Osteoblast (primary cell): Measurements from ENCODE around the gene AP1M2. TPM values are rescaled to one million over a fixed set of nuclear protein-coding genes. Genes with fewer than 3 reads are reported as not detected.

Experiments
- DNase-seq: peaks from one replicate; pipeline ENCODE4 v3.0.0; 2011; ENCODE audit warnings: low spot score, mixed read lengths; ENCODE audit not compliant: insufficient read length; ENCODE audit errors: missing footprints
- H2AFZ ChIP-seq: 2 replicates; pipeline ENCODE4 v1.6.0; 2011; ENCODE audit warnings: mild to moderate bottlenecking, low read length
- H3K27ac ChIP-seq: 2 replicates; pipeline ENCODE4 v1.5.1; 2011; ENCODE audit warnings: mild to moderate bottlenecking, low read depth, low read length, moderate library complexity
- H3K27me3 ChIP-seq: 2 replicates; pipeline ENCODE4 v1.6.0; 2012; ENCODE audit warnings: mild to moderate bottlenecking, control low read depth, inconsistent platforms, low read length, moderate library complexity; ENCODE audit not compliant: insufficient read depth
- H3K36me3 ChIP-seq: 2 replicates; pipeline ENCODE4 v1.5.1; 2011; ENCODE audit warnings: mild to moderate bottlenecking, low read length, control low read depth, moderate library complexity; ENCODE audit not compliant: insufficient read depth
- H3K4me1 ChIP-seq: 2 replicates; pipeline ENCODE4 v1.5.1; 2011; ENCODE audit warnings: mild to moderate bottlenecking, low read length, control low read depth, moderate library complexity; ENCODE audit not compliant: insufficient read depth
- H3K4me2 ChIP-seq: 2 replicates; pipeline ENCODE4 v1.6.0; 2011; ENCODE audit warnings: mild to moderate bottlenecking, low read length; ENCODE audit not compliant: insufficient read depth
- H3K4me3 ChIP-seq: fragments of 200-600 bp; sonication (generic); 3 replicates; pipeline ENCODE4 v1.5.1; 2012; ENCODE audit warnings: mild to moderate bottlenecking, low read length, inconsistent platforms; ENCODE audit not compliant: insufficient read depth
- H3K79me2 ChIP-seq: 2 replicates; pipeline ENCODE4 v1.6.0; 2012; ENCODE audit warnings: mild to moderate bottlenecking, low read length, control low read depth, inconsistent platforms; ENCODE audit not compliant: insufficient read depth
- H3K9me3 ChIP-seq: 2 replicates; pipeline ENCODE4 v1.5.1; 2011; ENCODE audit warnings: low read depth, low read length, control low read depth
- H4K20me1 ChIP-seq: 2 replicates; pipeline ENCODE4 v1.6.0; 2012; ENCODE audit warnings: mild to moderate bottlenecking, low read length, control low read depth; ENCODE audit not compliant: insufficient read depth
- CTCF ChIP-seq: IDR thresholded peaks from 2 replicates; pipeline ENCODE4 v1.5.1; 2011; ENCODE audit warnings: mild to moderate bottlenecking, low read depth, low read length, moderate library complexity; ENCODE audit errors: extremely low read depth
- small RNA-seq: library from RNA; depleted of rRNA; stranded (forward); fragments of <200 nt; gene quantifications from one replicate; pipeline ENCODE3, GENCODE V24; 2012
- total RNA-seq: library from RNA; depleted of rRNA; stranded (reverse); fragments of >200 nt; gene quantifications from 2 replicates; pipeline ENCODE4 v1.2.3, GENCODE V29; 2012

Gene AP1M2
- total RNA-seq, 1 donor: 0.72 TPM

GRCh38 chr19:10525636-10526035, 61.5 kb downstream of the AP1M2 start:
- H2AFZ ChIP-seq: no peak overlapping the region
- H3K4me3 ChIP-seq: no peak overlapping the region
- no peaks in the 10 kb centered on the region for H3K36me3 ChIP-seq
- H3K9me3 ChIP-seq: no peaks in the 10 kb centered on the region
- H3K4me1 ChIP-seq: no peaks in the 10 kb centered on the region
- peaks cover 5% of the 10 kb centered on the region for H3K27me3 ChIP-seq
- no peak for DNase-seq
- H3K79me2 ChIP-seq: no peaks in the 10 kb centered on the region
- no peak overlapping the region for H3K27ac ChIP-seq
- H4K20me1 ChIP-seq: no peaks in the 10 kb centered on the region
- no peak overlapping the region for H3K4me2 ChIP-seq
- TF ChIP-seq CTCF: no peak

- Histone ChIP-seq H3K27ac (no peak overlapping the region), H4K20me1 (no peaks in the 10 kb centered on the region), H3K9me3 (no peaks in the 10 kb centered on the region), H3K4me1 (peaks cover 3% of the 10 kb centered on the region), H3K79me2 (no peaks in the 10 kb centered on the region), H3K4me3 (no peak overlapping the region), H3K27me3 (peaks cover 17% of the 10 kb centered on the region), H3K36me3 (no peaks in the 10 kb centered on the region), H3K4me2 (no peak overlapping the region), H2AFZ (no peak overlapping the region)
- DNase-seq: no peak
- TF ChIP-seq CTCF: no peak
These were observed 63.9 kb downstream of the AP1M2 start for GRCh38 chr19:10523135-10523636.

Small RNA genes within 50 kb of the gene (small RNA-seq; reads per million reads assigned to genes)
- gene MIR1238 (not detected), gene RNU7-140P (not detected)

Other genes starting within 250 kb of the AP1M2 start
- gene ICAM3, start 247.7 kb downstream of the AP1M2 start, total RNA-seq: 3.2 and 3.6 TPM in 2 replicates
- 52.5 and 72.7 TPM in 2 replicates for gene TYK2, start 206.7 kb downstream of the AP1M2 start, total RNA-seq
- 131 and 154 TPM in 2 replicates for gene CDC37, start 183.8 kb downstream of the AP1M2 start, total RNA-seq
- gene PDE4A, start 166.8 kb downstream of the AP1M2 start, total RNA-seq: 5.1 and 8.3 TPM in 2 replicates
- gene KEAP1, start 84.0 kb downstream of the AP1M2 start, total RNA-seq: 64.8 and 77.1 TPM in 2 replicates
- gene S1PR5, start 69.9 kb downstream of the AP1M2 start, total RNA-seq: 0.29 and 0.36 TPM in 2 replicates
- gene ATG4D, start 43.4 kb downstream of the AP1M2 start, total RNA-seq: 11.6 and 12.7 TPM in 2 replicates
- gene KRI1, start 21.3 kb downstream of the AP1M2 start, total RNA-seq: 5.4 and 5.9 TPM in 2 replicates
- gene CDKN2D, start 18.3 kb downstream of the AP1M2 start, total RNA-seq: 4.0 and 5.3 TPM in 2 replicates
- gene SLC44A2, start 38.2 kb upstream of the AP1M2 start, total RNA-seq: 43.0 and 49.9 TPM in 2 replicates
- gene ILF3, start 67.0 kb upstream of the AP1M2 start, total RNA-seq: 105 and 107 TPM in 2 replicates
- 34.0 and 36.5 TPM in 2 replicates for gene QTRT1, start 114.1 kb upstream of the AP1M2 start, total RNA-seq
- gene DNM2, start 130.8 kb upstream of the AP1M2 start, total RNA-seq: 89.6 and 102 TPM in 2 replicates
- 39.2 and 43.1 TPM in 2 replicates for gene TMED1, start 248.9 kb upstream of the AP1M2 start, total RNA-seq